ENCODE measurements around the gene PLPP4.

Gene PLPP4

GRCh38 chr10:120521880-120522279, 64.9 kb downstream of the PLPP4 start:
- no peak for TF ChIP-seq CTCF (IDR thresholded peaks at IDR 0.05; ENCODE audit: low read depth, low read length, missing control alignments)
- DNase-seq (ENCODE audit: low read depth), result no peak
- no peak overlapping the region for H3K4me3 ChIP-seq (ENCODE audit: low read depth, low read length)

- no peak for TF ChIP-seq CTCF (IDR thresholded peaks at IDR 0.05; ENCODE audit: low read depth, low read length, missing control alignments)
- no peak for DNase-seq (ENCODE audit: low read depth)
- H3K4me3 ChIP-seq (ENCODE audit: low read depth, low read length), result no peak overlapping the region
Measured at GRCh38 chr10:120527691-120528090, 70.7 kb downstream of the PLPP4 start.

GRCh38 chr10:120530699-120531098, 73.7 kb downstream of the PLPP4 start:
- no peak overlapping the region for H3K4me3 ChIP-seq (ENCODE audit: low read depth, low read length)
- DNase-seq (ENCODE audit: low read depth), result no peak
- TF ChIP-seq CTCF (IDR thresholded peaks at IDR 0.05; ENCODE audit: low read depth, low read length, missing control alignments), result no peak

GRCh38 chr10:120538091-120538490, 81.1 kb downstream of the PLPP4 start:
- no peak for DNase-seq (ENCODE audit: low read depth)
- no peak overlapping the region for H3K4me3 ChIP-seq (ENCODE audit: low read depth, low read length)
- no peak for TF ChIP-seq CTCF (IDR thresholded peaks at IDR 0.05; ENCODE audit: low read depth, low read length, missing control alignments)

- TF ChIP-seq CTCF (IDR thresholded peaks at IDR 0.05; ENCODE audit: low read depth, low read length, missing control alignments), result no peak
- DNase-seq (ENCODE audit: low read depth), result no peak
- H3K4me3 ChIP-seq (ENCODE audit: low read depth, low read length), result no peak overlapping the region
Measured at GRCh38 chr10:120539076-120539475, 82.0 kb downstream of the PLPP4 start.

- no peak overlapping the region for H3K4me3 ChIP-seq (ENCODE audit: low read depth, low read length)
- no peak for DNase-seq (ENCODE audit: low read depth)
- TF ChIP-seq CTCF (IDR thresholded peaks at IDR 0.05; ENCODE audit: low read depth, low read length, missing control alignments), result no peak
Measured at GRCh38 chr10:120540486-120540885, 83.5 kb downstream of the PLPP4 start.

- no peak for TF ChIP-seq CTCF (IDR thresholded peaks at IDR 0.05; ENCODE audit: low read depth, low read length, missing control alignments)
- DNase-seq (ENCODE audit: low read depth), result no peak
- no peak overlapping the region for H3K4me3 ChIP-seq (ENCODE audit: low read depth, low read length)
Measured at GRCh38 chr10:120541984-120542383, 85.0 kb downstream of the PLPP4 start.
